T-helper 1 cell treated with Interleukin-12 subunit alpha and Interleukin-12 subunit beta and Interleukin-4 antibody, amounts not matched to agents 30 μg/mL and 1 μg/mL, for 36 hours (primary cell): ENCODE data around the gene OTOR.

Experiments
- H3K27ac Mint-ChIP-seq: one replicate; pipeline ENCODE4 v1.8.0; 2021; ENCODE audit warnings: mild to moderate bottlenecking, mixed read lengths
- H3K27me3 Mint-ChIP-seq: one replicate; pipeline ENCODE4 v1.8.0; 2021; ENCODE audit warnings: low read depth, mixed read lengths
- H3K36me3 Mint-ChIP-seq: one replicate; pipeline ENCODE4 v1.8.0; 2021; ENCODE audit warnings: low read depth, mixed read lengths
- H3K4me1 Mint-ChIP-seq: one replicate; pipeline ENCODE4 v1.8.0; 2021; ENCODE audit warnings: low read depth, mixed read lengths
- H3K4me3 Mint-ChIP-seq: one replicate; pipeline ENCODE4 v1.8.0; 2021; ENCODE audit warnings: mild to moderate bottlenecking, moderate library complexity, mixed read lengths
- H3K9me3 Mint-ChIP-seq: one replicate; pipeline ENCODE4 v1.8.0; 2021; ENCODE audit warnings: mixed read lengths

OTOR gene

DNA sequence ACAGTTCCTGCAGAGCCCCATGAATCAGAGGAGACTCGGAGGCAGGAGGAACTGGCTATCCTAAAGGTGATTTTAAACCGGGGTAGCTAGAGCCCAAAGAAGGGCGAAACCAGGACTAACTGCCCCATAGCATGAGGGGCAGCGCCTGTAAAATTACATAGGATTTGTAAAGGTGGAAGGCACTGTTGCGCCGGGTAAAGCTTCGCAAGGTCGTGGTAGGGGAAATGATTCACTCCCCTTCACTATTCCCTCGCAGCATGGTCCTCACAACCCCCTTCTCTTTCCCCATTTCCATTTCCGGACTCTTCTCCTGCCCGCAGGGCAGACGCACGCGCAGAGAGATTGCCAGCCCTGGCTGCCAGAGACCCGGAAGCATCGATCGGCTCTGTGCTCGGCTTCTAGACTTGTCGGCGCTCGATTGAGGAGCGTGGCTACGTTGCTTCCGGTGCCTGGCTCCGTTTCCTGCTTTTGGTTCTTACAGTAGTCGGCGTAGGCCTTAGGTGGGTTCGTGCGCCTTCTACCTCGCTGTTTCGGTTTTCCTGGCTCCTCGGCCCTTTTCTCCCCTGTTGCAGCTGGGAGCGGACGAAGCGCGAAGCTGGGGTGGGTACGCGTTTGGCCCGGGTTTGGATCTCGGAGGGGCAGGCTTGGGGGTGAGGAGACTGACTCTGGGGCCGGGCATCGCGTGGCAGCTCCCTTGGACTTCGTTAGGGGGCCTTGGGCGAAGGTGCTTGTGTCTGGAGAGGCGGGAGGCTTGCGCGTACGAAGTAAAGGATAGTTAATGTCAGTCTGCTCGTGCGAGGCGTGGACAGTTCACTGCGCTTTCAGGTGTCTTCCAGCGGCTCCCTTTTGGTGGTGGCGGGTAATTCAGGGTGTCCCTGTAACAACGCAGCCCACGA lies 18.3 kb upstream of the OTOR start, which contains the start of gene SNRPB2:
TSS of gene SNRPB2 (plus strand) at position 462 of the 896 bp plus-strand sequence. CDS start 1,677 bp downstream, outside the sequence.
- peaks cover 25% of the 10 kb centered on the region for H3K27me3 Mint-ChIP-seq
- peaks cover 14% of the 10 kb centered on the region for H3K9me3 Mint-ChIP-seq
- H3K4me1 Mint-ChIP-seq: peaks cover 41% of the 10 kb centered on the region
- peak within 1 kb of the TSS; percentile 99 for H3K27ac Mint-ChIP-seq
- peaks cover 37% of the 10 kb centered on the region for H3K36me3 Mint-ChIP-seq
- H3K4me3 Mint-ChIP-seq: peak within 1 kb of the TSS; percentile 98

DNA sequence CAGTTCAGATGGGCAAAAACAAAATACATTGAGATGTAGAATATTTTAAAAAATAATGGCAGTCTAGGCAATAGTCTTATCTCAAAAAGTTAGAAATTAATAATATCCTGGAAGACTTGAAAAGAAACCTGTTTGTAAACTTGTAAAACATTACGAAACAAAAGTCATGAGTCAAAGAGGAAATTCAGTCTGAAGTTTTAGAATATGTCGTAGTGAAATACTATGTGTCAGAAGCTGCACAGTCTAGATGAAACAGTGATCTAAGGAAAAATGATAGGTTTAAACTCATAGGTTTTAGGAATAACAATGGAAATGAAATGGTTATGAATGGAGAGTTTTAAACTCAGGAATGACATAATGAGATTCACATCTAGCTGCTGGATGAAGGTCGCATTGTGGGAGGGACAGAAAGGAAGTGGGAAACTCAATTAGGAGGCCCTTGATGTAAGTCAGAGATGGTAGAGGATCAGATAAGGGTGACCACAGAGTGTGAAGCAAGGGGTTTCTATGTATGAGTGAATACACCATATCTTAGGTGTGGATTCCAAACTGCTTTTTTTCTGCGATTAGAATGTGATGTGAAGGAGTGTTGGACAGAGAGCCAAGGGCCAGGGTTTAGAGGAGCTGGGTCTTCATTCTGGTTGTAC lies 15.5 kb upstream of the OTOR start:
- peak overlapping the region; percentile 60 for H3K27ac Mint-ChIP-seq
- H3K36me3 Mint-ChIP-seq: peaks cover 52% of the 10 kb centered on the region
- H3K4me3 Mint-ChIP-seq: peak overlapping the region; percentile 29
- peaks cover 48% of the 10 kb centered on the region for H3K4me1 Mint-ChIP-seq
- peaks cover 16% of the 10 kb centered on the region for H3K27me3 Mint-ChIP-seq
- peaks cover 11% of the 10 kb centered on the region for H3K9me3 Mint-ChIP-seq

DNA sequence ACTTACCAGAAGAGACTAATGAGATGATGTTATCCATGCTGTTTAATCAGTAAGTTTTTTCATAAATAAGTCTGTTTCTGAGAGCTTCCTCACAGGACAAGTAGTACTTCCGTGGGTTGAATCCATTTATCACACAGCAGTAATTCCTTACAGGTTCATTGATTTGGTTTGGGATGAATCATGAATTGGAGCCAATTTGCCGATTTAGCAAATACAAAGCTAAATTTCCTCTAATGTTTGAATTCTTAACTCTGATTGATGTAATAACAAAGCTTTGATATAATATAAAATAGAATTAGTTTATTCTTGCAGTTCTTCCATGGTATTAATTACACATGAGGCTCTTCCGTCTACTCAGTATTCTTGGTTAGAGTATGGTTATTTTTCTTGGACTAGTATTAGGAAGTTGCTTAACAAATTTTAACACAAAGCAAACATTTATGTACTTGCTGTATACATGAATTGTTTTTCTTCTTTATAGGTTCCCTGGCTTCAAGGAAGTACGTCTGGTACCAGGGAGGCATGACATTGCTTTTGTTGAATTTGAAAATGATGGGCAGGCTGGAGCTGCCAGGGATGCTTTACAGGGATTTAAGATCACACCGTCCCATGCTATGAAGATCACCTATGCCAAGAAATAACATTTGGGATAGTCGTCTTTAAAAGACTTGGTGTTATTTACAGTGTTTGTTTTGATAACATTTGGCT lies 7.6 kb upstream of the OTOR start:
- Mint-ChIP-seq H3K4me3 (no peak overlapping the region), H3K27ac (no peak overlapping the region), H3K27me3 (no peaks in the 10 kb centered on the region), H3K4me1 (peaks cover 3% of the 10 kb centered on the region), H3K9me3 (no peaks in the 10 kb centered on the region), H3K36me3 (peaks cover 33% of the 10 kb centered on the region)

DNA sequence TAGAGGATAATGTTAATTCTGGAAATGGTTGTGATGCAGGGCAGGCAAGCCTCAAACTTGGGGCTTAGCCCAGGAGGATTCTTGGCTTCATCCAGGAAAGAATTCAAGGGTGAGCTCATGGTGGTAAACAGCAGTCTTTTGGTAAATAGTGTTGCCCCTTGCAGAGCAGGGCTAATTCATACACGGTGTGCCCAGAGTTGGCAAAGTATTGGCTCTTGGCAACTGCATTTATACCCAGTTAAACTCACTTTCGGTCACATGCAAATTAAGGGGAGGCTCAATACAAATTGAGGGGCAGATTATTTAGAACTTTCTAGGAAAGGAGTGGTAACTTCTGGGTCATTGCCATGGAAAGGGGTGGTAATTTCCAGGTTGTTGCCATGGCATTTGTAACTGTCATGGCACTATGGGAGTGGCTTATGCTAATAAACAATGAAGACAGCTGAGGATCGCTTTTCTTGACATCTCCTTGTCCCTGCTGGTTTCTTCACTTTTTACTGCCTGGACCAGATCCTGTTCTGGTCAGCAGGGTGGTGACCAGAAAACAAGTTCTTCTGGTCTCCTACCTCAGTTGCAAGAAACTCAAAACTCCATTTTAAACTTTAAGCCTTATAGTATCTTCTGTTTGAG lies 3.9 kb upstream of the OTOR start:
- Mint-ChIP-seq H3K36me3 (peaks cover 19% of the 10 kb centered on the region), H3K4me1 (no peaks in the 10 kb centered on the region), H3K27ac (no peak overlapping the region), H3K9me3 (no peaks in the 10 kb centered on the region), H3K27me3 (peaks cover 10% of the 10 kb centered on the region), H3K4me3 (no peak overlapping the region)

GRCh38 chr20:16745204-16745603 lies 3.0 kb upstream of the OTOR start:
- no peak overlapping the region for H3K4me3 Mint-ChIP-seq
- H3K36me3 Mint-ChIP-seq: peaks cover 10% of the 10 kb centered on the region
- no peaks in the 10 kb centered on the region for H3K9me3 Mint-ChIP-seq
- peaks cover 15% of the 10 kb centered on the region for H3K27me3 Mint-ChIP-seq
- H3K4me1 Mint-ChIP-seq: no peaks in the 10 kb centered on the region
- H3K27ac Mint-ChIP-seq: no peak overlapping the region

DNA sequence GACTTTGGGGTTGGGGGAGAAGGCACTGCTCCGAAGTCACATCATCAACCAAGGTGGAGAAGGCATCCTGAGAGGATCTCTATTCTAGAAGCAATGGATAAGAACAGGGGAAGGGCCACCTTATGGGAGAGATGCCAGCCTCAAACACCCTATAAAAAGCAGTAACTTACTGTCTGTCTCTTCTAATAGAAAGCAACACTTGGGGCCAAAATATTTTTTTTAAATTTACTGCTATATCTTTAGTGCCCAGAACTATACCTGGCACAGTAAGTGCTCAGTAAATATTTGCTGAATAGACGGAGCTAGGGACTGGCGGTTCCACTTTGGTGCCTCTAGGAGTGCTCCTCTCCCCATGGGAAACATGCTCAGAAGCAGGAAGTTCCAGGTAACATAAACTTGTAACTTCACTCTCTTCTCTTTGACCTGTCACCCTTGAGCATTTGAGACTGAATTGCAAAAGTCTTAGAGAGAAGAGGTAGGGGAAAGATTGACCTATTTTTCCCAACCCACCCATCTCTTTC lies 807 bp upstream of the OTOR start:
- Mint-ChIP-seq H3K4me1 (no peaks in the 10 kb centered on the region), H3K27me3 (peaks cover 15% of the 10 kb centered on the region), H3K4me3 (no peak overlapping the region), H3K9me3 (no peaks in the 10 kb centered on the region), H3K27ac (no peak overlapping the region), H3K36me3 (peaks cover 4% of the 10 kb centered on the region)

GRCh38 chr20:16749573-16749972 lies 1.4 kb downstream of the OTOR start:
- Mint-ChIP-seq H3K9me3 (no peaks in the 10 kb centered on the region), H3K4me1 (no peaks in the 10 kb centered on the region), H3K36me3 (no peaks in the 10 kb centered on the region), H3K27me3 (peaks cover 15% of the 10 kb centered on the region), H3K4me3 (no peak overlapping the region), H3K27ac (no peak overlapping the region)

GRCh38 chr20:16752082-16752481 lies 3.9 kb downstream of the OTOR start:
- no peaks in the 10 kb centered on the region for H3K4me1 Mint-ChIP-seq

GRCh38 chr20:16752901-16753300 lies 4.7 kb downstream of the OTOR start:
- H3K9me3 Mint-ChIP-seq: peaks cover 5% of the 10 kb centered on the region

More at GRCh38 chr20:16752082-16752481, 3.9 kb downstream of the OTOR start:
- Mint-ChIP-seq H3K27ac (no peak overlapping the region), H3K36me3 (no peaks in the 10 kb centered on the region), H3K9me3 (peaks cover 5% of the 10 kb centered on the region), H3K27me3 (peaks cover 15% of the 10 kb centered on the region), H3K4me3 (no peak overlapping the region)

DNA sequence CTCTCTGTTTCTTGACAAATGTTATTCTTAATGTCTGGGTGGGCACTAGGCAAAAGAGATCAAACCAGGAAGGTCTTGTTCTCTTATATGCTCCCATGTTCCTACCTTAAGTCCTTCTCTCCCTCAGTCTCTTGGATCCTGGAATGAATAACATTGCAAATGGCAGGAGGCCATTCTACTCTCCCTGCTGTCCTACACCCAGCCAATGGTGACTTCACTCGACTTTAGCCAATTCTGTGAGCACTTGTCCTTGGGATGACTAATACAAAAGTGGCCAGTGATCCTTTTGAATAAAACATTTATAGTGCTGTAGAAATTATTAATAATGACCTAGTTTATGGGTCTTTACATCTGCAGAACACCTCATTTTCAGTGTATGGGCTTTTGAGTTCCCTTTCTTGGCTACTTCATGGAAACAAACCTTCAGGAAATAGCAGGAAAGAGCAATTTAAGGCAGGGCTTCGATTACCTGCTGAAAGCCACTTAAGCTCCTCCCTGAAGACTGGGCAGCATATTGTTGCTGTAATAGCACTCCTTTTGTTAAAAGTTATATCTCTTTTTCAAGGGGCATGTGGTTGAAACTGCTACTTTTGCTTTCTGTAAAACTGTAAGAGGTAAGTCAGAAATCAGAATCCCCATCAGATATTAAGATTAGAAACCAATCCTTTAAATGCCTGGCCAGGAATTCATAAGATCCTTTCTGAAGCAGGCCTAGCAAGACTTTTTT lies 10.5 kb downstream of the OTOR start:
- no peak overlapping the region for H3K4me3 Mint-ChIP-seq
- H3K27me3 Mint-ChIP-seq: peaks cover 6% of the 10 kb centered on the region
- H3K36me3 Mint-ChIP-seq: no peaks in the 10 kb centered on the region
- no peaks in the 10 kb centered on the region for H3K4me1 Mint-ChIP-seq
- H3K27ac Mint-ChIP-seq: no peak overlapping the region
- peaks cover 5% of the 10 kb centered on the region for H3K9me3 Mint-ChIP-seq

More at GRCh38 chr20:16752901-16753300, 4.7 kb downstream of the OTOR start:
- H3K4me3 Mint-ChIP-seq: no peak overlapping the region
- H3K4me1 Mint-ChIP-seq: no peaks in the 10 kb centered on the region
- no peaks in the 10 kb centered on the region for H3K36me3 Mint-ChIP-seq
- peaks cover 15% of the 10 kb centered on the region for H3K27me3 Mint-ChIP-seq
- no peak overlapping the region for H3K27ac Mint-ChIP-seq

DNA sequence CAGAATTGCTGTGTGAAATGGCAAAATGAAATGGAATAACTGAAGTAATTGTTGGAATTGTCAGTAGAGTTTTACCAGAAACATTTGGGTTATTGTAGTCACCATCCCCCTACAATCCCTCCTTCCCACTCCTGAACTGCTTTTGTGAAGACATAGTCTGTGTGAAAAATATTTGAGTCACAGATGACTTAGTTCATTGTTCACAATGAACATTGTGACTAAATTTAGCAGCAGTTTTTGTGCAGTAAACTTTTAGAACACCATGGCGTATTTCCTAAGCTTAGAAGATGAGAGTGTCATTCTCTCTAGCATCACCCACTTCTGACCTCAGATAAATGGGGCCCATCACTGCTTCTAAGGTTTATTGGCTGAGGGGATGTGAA lies 11.0 kb downstream of the OTOR start:
- no peaks in the 10 kb centered on the region for H3K36me3 Mint-ChIP-seq
- no peak overlapping the region for H3K4me3 Mint-ChIP-seq
- no peaks in the 10 kb centered on the region for H3K4me1 Mint-ChIP-seq
- no peak overlapping the region for H3K27ac Mint-ChIP-seq
- peaks cover 5% of the 10 kb centered on the region for H3K9me3 Mint-ChIP-seq
- H3K27me3 Mint-ChIP-seq: peaks cover 6% of the 10 kb centered on the region

DNA sequence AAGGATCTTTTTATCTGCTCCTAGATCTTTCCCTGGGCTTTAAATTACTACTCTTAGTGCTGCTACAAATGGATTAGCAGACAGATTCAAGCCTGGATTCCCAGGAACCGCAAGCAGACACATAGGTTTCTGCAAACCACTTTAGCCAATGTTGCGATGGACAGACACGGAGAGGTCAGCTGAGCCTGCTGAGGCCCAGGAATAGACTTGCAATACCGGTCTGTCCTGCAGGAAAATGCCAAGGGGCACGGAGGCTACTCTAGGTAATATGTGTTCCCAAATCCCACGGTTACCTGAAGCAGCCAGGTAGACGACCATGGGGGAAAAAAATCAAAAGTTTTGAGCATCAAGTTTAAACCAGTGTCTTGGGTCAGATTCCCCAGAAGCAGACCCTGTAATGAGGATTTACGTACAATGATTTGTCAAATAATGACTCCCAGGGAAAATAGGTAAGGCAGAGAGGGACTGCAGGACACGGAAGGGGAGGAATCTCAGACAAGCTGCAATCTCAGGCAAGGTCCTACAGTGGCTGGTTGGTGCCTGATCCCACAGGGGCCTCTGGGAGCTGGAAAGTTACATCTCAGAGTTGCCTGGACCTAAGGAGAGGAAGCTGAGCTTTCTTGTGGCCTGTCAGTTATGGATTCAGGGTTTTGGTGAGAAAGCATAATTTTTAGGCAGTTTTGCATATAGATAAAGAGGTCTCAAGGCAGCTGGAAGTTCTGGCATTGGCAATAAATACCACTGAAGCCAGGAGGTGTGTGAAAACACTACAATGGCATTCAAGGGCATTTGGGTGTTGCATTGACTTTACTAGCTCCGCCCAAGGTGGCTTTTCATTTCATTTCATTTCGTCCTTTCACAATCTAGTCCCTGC lies 12.5 kb downstream of the OTOR start:
- H3K9me3 Mint-ChIP-seq: peaks cover 5% of the 10 kb centered on the region
- peaks cover 6% of the 10 kb centered on the region for H3K27me3 Mint-ChIP-seq
- no peaks in the 10 kb centered on the region for H3K4me1 Mint-ChIP-seq
- H3K27ac Mint-ChIP-seq: no peak overlapping the region
- H3K36me3 Mint-ChIP-seq: no peaks in the 10 kb centered on the region
- no peak overlapping the region for H3K4me3 Mint-ChIP-seq

DNA sequence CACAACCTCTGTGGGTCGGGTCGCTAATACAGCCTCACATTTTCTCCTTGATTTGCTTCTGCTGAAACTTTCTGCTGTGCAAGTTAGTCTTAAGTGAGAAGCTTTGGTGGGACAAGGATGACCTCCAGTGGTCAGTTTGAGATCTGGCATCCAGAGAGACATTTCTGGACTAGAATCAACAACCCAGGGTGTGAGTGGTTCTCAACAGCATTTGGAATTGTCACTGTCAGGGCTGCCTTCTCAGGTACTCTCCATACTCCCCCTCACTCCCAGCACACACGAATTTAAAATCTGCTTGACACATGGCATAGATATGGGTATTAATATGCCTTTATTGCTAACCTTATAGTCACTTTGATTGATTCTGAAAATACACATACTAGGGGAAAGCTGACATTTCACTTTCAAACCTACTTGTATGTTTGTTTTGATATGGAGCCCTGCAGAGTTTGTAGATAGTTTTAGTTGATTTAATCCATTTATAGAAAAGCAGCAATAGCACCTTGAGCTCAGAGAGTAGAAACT lies 13.2 kb downstream of the OTOR start:
- H3K36me3 Mint-ChIP-seq: no peaks in the 10 kb centered on the region
- no peaks in the 10 kb centered on the region for H3K4me1 Mint-ChIP-seq
- H3K4me3 Mint-ChIP-seq: no peak overlapping the region
- H3K27ac Mint-ChIP-seq: no peak overlapping the region
- H3K27me3 Mint-ChIP-seq: peaks cover 11% of the 10 kb centered on the region
- H3K9me3 Mint-ChIP-seq: peaks cover 2% of the 10 kb centered on the region
